ENCODE results near the gene LRRC4C.

DNA sequence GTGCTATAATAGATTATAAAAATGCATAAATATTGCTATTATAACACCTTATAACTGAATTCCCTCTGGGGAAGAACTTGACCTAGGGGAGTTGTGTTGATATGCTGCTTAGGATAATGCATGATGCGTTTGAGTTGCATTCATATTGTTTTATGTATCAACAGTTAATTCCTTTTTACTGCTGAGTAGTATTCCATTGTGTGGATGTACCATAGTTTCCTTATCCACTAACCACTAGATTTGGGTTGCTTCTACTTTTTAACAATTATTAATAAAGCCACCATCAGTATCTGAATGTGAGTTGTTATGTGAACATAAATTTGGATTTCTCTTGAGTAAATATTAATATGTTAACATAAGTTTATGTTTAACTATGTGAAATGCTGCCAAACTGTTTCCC lies 19.7 kb upstream of the LRRC4C start:
- TF ChIP-seq, protein P1, sequence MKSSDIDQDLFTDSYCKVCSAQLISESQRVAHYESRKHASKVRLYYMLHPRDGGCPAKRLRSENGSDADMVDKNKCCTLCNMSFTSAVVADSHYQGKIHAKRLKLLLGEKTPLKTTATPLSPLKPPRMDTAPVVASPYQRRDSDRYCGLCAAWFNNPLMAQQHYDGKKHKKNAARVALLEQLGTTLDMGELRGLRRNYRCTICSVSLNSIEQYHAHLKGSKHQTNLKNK (CRISPR knock-in tag; IDR thresholded peaks at IDR 0.05): no peak
- TF ChIP-seq, protein P2, sequence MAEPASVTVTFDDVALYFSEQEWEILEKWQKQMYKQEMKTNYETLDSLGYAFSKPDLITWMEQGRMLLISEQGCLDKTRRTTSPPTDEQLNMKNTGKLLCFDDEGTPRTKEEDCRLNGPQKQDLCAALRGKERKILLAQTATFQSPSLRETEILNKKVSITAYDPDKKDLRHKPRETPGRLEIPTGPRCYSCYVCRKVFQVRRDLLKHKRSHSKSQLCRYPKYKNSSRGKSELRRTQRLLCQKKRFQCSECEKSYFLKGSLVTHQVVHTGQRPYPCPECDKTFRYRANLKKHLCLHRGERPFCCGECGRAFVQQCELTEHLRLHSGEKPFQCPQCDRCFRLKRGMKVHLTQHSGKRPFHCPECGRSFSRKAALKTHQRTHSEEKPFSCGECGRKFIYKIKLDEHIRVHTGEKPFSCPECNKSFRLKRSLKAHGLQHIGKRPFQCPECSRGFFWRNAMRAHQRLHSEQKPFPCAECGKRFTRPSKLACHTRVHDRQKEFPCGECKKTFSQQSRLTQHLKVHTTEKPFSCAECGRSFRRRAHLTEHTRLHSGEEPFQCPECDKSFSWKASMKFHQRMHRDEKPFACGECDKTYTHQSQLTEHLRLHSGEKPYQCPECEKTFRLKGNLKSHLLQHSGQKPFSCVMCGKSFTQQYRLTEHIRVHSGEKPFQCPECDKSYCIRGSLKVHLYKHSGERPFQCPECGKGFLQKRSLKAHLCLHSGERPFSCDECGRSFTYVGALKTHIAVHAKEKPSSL (CRISPR knock-in tag; conservative IDR thresholded peaks at IDR 0.05): no peak
- TF ChIP-seq, protein P3, sequence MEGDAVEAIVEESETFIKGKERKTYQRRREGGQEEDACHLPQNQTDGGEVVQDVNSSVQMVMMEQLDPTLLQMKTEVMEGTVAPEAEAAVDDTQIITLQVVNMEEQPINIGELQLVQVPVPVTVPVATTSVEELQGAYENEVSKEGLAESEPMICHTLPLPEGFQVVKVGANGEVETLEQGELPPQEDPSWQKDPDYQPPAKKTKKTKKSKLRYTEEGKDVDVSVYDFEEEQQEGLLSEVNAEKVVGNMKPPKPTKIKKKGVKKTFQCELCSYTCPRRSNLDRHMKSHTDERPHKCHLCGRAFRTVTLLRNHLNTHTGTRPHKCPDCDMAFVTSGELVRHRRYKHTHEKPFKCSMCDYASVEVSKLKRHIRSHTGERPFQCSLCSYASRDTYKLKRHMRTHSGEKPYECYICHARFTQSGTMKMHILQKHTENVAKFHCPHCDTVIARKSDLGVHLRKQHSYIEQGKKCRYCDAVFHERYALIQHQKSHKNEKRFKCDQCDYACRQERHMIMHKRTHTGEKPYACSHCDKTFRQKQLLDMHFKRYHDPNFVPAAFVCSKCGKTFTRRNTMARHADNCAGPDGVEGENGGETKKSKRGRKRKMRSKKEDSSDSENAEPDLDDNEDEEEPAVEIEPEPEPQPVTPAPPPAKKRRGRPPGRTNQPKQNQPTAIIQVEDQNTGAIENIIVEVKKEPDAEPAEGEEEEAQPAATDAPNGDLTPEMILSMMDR (IDR thresholded peaks at IDR 0.05): no peak
- no peak for TF ChIP-seq IRF2 (CRISPR knock-in tag; IDR thresholded peaks at IDR 0.05; ENCODE audit: borderline replicate concordance, low read depth)
- TF ChIP-seq HMGA2 (CRISPR knock-in tag; IDR thresholded peaks at IDR 0.05): no peak
- TF ChIP-seq, protein P4, sequence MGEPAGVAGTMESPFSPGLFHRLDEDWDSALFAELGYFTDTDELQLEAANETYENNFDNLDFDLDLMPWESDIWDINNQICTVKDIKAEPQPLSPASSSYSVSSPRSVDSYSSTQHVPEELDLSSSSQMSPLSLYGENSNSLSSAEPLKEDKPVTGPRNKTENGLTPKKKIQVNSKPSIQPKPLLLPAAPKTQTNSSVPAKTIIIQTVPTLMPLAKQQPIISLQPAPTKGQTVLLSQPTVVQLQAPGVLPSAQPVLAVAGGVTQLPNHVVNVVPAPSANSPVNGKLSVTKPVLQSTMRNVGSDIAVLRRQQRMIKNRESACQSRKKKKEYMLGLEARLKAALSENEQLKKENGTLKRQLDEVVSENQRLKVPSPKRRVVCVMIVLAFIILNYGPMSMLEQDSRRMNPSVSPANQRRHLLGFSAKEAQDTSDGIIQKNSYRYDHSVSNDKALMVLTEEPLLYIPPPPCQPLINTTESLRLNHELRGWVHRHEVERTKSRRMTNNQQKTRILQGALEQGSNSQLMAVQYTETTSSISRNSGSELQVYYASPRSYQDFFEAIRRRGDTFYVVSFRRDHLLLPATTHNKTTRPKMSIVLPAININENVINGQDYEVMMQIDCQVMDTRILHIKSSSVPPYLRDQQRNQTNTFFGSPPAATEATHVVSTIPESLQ (CRISPR knock-in tag; IDR thresholded peaks at IDR 0.05): no peak
